ENCODE data around the gene UCHL1.

DNA sequence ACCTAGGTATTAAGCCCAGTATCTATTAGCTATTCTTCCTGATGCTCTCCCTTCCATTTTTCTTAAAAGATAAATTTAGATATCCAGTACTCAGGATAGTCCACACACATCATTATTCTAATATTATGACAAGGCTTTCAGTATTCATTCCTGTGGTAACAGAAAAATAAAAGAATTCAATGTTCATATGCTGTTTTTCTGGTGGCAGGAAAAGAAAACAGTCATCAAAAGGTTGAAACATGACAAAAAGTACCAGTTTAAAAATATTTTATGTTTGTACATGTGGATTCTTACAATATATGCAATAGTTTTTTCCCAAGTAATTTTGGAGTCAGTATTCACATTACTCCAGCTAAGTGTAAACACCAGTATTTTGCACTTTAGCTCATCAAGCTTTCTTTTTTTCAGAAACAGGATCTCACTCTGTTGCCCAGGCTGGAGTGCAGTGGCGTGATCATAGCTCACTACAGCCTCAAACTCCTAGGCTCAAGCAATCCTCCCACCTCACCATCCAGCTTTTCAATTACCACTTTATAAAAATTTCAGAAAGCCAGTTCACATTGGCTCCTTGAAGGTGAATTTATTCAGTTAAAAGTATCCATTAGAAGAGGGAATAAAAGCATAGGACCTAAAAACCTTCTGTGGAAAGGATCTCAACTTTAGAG is 44.6 kb upstream of the UCHL1 start:
- TF ChIP-seq, protein P1, sequence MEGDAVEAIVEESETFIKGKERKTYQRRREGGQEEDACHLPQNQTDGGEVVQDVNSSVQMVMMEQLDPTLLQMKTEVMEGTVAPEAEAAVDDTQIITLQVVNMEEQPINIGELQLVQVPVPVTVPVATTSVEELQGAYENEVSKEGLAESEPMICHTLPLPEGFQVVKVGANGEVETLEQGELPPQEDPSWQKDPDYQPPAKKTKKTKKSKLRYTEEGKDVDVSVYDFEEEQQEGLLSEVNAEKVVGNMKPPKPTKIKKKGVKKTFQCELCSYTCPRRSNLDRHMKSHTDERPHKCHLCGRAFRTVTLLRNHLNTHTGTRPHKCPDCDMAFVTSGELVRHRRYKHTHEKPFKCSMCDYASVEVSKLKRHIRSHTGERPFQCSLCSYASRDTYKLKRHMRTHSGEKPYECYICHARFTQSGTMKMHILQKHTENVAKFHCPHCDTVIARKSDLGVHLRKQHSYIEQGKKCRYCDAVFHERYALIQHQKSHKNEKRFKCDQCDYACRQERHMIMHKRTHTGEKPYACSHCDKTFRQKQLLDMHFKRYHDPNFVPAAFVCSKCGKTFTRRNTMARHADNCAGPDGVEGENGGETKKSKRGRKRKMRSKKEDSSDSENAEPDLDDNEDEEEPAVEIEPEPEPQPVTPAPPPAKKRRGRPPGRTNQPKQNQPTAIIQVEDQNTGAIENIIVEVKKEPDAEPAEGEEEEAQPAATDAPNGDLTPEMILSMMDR (IDR thresholded peaks at IDR 0.05): no peak
- TF ChIP-seq ZFX (IDR thresholded peaks at IDR 0.05; ENCODE audit: borderline replicate concordance): no peak

All from 22Rv1 (cell line).